Hepatocyte (in vitro differentiated cells): ENCODE data around the gene ALPI.

Experiments used
- CTCF ChIP-seq: fragments of 200-600 bp; sonication (generic); IDR thresholded peaks from 2 replicates; pipeline ENCODE4 v1.5.1; 2016; ENCODE audit warnings: antibody characterized with exemption, mild to moderate bottlenecking; ENCODE audit not compliant: poor library complexity
- EZH2 ChIP-seq: fragments of 200-600 bp; sonication (generic); IDR thresholded peaks from 2 replicates; pipeline ENCODE4 v1.6.1; 2016; ENCODE audit warnings: antibody characterized with exemption, mild to moderate bottlenecking, borderline replicate concordance
- EZH2phosphoT487 ChIP-seq: fragments of 200-600 bp; sonication (generic); IDR thresholded peaks from one replicate; pipeline ENCODE4 v1.6.1; 2018; ENCODE audit warnings: antibody characterized with exemption, mild to moderate bottlenecking, low read depth, moderate library complexity; ENCODE audit not compliant: unreplicated experiment, severe bottlenecking

DNA sequence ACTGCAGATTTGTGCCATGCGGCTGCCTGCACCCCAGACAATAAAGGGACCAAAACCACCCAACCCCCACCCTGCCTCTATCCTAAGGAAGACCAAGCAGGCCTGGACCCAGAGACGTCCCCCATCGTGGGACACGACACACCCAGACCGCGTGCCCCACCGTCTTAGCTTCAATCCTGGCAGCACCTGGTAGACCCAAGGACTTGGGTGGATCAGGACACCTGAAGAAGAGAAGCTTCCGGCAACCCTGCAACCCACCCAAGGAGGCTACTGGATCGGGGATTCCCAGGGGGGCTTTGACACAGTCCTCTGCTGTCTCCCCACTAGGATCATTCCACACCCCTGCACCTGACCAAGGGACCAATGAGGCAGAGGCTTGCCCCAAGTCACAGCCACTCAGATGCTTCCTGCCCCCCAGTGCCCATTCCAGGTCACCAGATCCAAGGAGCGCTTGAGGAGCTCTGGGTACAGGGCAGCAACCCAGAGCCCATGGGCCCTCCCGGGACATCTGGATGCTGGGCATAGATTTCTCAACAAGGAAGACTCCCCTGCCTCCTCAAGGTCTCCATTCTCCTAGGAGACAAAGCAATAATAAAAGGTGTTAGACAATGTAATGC, 3.6 kb downstream of the ALPI start:
- no peak for TF ChIP-seq CTCF
- no peak for TF ChIP-seq EZH2phosphoT487
- TF ChIP-seq EZH2: no peak
